ENCODE results near the gene ANKLE2.
A peak's percentile ranks its signal among the peaks of the same experiment; 100 is the strongest.
"Not testable (repeated sequence)": the region's sequence is repeated elsewhere in the genome, so short reads cannot be mapped to it uniquely, and the experiment has no call there.

Gene ANKLE2

GRCh38 chr12:132718644-132719043 lies 43.0 kb downstream of the ANKLE2 start:
- no peak for DNase-seq

DNA sequence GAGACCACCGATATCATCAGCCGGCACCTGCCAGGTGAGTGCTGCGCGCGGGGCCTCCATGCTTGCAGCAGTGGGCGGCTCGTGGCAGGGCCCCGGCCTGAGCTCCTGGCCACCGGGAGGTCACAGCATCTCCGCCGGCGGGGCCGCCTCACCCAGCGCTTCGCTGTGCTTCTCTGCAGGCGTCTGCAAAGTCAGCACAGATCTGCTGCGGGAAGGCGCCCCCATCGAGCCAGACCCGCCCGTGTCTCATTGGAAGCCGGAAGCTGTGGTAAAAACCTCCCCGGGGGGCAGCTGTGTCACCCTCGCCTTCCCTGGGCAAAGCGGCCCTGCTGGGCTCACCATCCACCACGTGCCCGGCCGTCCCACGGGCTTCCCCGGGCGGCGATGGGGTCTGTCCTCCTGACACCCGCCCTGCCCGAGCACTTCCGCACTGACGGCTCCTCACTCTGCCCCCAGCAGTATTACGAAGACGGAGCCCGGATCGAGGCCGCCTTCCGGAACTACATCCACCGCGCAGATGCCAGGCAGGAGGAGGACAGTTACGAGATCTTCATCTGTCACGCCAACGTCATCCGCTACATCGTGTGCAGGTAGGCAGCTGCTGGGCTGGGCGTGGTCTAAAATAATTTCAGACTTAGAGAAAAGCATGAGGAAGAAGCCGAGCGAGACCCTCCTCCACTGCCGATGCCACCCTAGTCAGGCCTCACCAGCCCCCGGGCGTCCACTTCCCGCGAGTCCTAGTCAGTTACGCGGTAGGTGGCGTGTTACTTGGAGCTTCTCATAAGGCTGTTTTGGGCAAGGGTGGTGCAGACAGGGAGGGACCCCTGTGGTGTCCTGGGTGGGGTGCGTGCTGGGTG lies 43.9 kb downstream of the ANKLE2 start:
- DNase-seq: no peak

DNA sequence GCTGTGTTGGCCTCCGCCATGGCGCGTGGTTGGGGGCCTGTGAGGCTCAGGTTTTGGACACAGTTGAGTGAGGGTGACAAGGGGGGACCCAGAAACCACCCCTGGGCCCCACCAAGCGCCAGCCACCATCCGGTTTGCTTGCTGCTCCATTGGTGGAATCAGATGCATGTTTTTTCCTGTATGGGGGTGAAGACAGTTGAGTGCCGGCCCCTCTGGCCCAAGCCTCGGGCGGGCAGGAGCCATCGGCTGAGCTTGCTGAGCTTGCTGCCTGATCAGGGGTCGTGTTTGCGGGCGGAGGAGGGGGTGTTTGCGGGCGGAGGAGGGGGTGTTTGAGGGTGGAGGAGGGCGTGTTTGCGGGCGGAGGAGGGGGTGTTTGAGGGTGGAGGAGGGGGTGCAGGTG lies 44.6 kb downstream of the ANKLE2 start:
- no peak for DNase-seq

- no peak for DNase-seq
Measured at GRCh38 chr12:132716356-132716755, 45.3 kb downstream of the ANKLE2 start.

DNA sequence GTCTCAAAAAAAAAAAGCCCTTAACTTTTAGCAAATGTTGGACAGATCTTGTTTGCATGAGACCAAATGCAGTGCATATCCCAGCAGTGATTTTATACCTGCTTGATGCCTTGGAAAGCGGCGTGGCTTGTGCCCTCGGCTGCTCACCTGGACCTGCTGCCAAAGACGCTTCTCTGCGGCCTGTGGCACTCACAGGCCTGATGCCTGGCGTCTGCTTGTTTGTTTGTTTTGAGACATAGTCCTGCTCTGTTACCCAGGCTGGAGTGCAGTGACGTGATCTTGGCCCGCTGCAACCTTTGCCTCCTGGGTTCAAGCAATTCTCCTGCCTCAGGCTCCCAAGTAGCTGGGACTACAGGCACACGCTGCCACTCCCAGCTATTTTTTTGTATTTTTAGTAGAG lies 45.8 kb downstream of the ANKLE2 start:
- no peak for DNase-seq

DNA sequence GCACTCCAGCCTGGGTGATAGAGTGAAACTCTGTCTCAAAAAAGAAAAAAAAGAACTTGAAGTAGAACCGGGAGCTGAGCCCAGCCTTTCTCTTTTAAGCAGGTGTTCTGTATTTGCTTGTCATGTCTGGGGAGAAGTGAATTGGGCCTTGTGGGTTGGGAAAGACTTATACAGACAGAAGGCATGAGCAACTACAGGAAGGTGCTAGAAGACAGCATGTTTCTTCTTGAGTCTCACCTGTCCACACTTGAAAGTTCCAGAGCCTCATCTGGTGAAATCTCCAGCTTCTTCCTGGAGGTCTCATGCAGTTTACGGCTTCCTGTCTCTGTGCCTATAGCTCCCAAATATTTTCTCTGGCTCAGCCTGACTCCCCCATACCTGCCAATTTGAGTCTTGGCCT lies 48.5 kb downstream of the ANKLE2 start:
- DNase-seq: no peak

GRCh38 chr12:132711080-132711843 lies 50.4 kb downstream of the ANKLE2 start:
- DNase-seq: peak; percentile 19

DNA sequence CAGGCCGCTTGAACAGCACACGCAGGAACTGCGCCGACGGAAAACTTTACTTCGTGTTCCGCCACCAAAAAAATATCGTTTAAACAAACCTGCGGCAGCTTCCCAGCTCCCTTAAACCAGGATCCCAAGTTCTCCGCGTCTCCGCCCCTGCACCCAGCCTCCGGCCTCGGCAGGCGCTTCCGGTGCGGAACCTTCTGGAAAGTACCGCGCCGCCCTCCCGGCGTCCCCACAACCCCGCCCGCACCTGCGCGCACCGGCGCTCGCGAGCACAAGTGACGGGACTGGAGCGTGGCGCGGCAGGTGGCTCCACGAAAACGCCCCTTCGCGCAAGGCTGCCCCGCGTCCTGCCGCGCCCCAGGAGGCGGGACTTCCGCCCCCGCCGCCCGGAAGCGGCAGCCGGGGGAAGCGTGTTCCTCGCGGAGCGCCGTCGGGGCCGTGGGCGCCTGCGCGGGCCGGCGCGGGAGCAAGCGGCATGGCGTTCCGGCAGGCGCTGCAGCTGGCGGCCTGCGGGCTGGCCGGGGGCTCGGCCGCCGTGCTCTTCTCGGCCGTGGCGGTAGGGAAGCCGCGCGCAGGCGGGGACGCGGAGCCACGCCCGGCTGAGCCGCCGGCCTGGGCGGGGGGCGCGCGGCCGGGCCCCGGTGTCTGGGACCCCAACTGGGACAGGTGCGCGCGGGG lies 51.1 kb downstream of the ANKLE2 start, which contains the start of gene PGAM5:
Gene PGAM5 (plus strand): TSS at position 438 of the 675 bp plus-strand sequence. CDS start 35 bp downstream, at position 473.
- DNase-seq: peak; percentile 95

DNA sequence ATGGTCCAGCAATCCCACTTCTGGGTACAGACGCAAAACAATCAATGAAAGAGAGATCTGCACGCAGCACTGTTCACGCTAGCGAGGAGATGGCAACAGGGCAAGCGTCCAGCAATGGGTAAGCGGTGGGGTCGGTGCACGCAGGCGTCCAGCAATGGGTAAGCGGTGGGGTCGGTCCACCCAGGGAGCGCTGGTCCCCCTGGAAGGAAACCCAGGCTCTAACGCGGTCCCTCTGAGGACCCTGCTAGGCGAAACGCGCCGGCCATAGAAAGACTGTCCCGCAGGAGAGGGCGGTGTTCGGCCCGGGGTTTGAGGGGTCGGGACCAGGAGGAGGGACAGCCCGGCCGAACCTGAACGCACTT lies 51.6 kb downstream of the ANKLE2 start:
- DNase-seq: no peak

DNA sequence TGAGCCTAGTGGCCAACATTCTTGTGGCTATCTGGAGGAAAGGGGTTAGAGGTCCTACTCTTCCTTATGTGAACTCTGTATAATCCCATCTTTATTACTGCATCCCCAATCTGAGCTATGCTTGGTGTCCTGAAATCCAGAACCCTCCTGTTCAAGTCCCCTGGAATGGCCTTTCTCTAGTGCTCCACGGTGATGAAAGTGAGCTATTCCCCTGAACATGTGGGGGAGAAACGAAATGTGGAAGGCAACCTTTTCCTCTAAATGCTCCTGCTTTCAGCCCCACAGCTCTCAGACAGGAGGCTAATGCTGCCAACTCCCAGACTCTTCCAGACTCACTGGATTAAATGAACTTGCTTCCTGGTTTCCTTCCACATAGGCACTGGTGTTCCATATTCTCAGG lies 53.5 kb downstream of the ANKLE2 start:
- no peak for DNase-seq

- no peak for DNase-seq
Measured at GRCh38 chr12:132707241-132707640, 54.4 kb downstream of the ANKLE2 start.

GRCh38 chr12:132703641-132704040 lies 58.0 kb downstream of the ANKLE2 start:
- DNase-seq: no peak

- DNase-seq: no peak
Measured at GRCh38 chr12:132702640-132703039, 59.0 kb downstream of the ANKLE2 start.

- no peak for DNase-seq
Measured at GRCh38 chr12:132700212-132700822, 61.3 kb downstream of the ANKLE2 start.

GRCh38 chr12:132698341-132698740 lies 63.3 kb downstream of the ANKLE2 start:
- no peak for DNase-seq

GRCh38 chr12:132695431-132695830 lies 66.2 kb downstream of the ANKLE2 start:
- no peak for DNase-seq

DNA sequence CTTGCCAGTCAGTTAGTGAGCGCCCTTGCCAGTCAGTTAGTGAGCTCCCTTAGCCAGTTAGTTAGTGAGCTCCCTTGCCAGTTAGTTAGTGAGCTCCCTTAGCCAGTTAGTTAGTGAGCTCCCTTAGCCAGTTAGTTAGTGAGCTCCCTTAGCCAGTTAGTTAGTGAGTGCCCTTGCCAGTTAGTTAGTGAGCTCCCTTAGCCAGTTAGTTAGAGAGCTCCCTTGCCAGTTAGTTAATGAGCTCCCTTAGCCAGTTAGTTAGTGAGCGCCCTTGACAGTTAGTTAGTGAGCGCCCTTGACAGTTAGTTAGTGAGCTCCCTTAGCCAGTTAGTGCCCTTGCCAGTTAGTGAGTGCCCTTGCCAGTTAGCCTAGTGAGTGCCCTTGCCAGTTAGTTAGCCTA lies 66.7 kb downstream of the ANKLE2 start:
- not testable (repeated sequence) for DNase-seq

DNA sequence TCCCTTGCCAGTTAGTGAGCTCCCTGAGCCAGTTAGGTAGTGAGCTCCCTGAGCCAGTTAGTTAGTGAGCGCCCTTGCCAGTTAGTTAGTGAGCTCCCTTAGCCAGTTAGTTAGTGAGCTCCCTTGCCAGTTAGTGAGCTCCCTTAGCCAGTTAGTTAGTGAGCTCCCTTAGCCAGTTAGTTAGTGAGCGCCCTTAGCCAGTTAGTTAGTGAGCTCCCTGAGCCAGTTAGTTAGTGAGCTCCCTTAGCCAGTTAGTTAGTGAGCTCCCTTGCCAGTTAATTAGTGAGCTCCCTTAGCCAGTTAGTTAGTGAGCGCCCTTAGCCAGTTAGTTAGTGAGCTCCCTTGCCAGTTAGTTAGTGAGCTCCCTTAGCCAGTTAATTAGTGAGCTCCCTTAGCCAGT lies 69.6 kb downstream of the ANKLE2 start:
- not testable (repeated sequence) for DNase-seq

DNA sequence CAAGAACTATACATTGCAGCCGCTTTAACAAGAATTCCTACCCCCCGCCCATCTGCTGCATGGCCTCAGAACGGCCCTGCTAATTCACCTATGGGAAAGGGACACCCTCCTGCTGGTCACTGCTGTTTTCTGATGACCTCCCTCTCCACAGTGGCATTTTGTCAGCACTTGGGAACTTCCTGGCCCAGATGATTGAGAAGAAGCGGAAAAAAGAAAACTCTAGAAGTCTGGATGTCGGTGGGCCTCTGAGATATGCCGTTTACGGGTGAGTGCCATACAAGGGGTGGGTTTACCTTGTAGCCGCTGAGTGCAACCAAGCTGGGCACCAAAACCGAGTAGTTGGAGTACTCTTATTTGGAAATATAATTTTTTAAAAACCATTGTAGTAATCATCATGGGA lies 71.5 kb downstream of the ANKLE2 start:
- DNase-seq: no peak

DNA sequence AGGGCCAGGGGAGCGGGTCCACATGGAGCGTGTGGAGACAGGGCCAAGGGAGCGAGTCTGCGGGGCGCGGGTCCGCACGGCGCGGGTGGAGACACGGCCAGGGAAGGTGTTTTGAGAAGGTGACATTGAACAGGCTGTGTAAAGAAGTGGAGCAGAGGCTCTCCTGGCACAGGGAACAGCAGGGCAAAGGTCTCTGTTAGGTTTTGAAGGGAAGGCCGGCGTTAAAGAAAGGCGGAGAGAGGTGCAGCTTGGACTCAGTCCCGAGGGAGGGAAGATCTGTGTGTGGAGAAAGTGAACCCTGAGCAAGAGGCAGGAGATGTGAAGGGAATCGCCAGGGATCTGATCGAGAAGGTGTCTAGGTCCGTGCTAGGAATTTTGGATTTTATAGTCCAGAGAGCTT lies 72.4 kb downstream of the ANKLE2 start:
- no peak for DNase-seq

DNA sequence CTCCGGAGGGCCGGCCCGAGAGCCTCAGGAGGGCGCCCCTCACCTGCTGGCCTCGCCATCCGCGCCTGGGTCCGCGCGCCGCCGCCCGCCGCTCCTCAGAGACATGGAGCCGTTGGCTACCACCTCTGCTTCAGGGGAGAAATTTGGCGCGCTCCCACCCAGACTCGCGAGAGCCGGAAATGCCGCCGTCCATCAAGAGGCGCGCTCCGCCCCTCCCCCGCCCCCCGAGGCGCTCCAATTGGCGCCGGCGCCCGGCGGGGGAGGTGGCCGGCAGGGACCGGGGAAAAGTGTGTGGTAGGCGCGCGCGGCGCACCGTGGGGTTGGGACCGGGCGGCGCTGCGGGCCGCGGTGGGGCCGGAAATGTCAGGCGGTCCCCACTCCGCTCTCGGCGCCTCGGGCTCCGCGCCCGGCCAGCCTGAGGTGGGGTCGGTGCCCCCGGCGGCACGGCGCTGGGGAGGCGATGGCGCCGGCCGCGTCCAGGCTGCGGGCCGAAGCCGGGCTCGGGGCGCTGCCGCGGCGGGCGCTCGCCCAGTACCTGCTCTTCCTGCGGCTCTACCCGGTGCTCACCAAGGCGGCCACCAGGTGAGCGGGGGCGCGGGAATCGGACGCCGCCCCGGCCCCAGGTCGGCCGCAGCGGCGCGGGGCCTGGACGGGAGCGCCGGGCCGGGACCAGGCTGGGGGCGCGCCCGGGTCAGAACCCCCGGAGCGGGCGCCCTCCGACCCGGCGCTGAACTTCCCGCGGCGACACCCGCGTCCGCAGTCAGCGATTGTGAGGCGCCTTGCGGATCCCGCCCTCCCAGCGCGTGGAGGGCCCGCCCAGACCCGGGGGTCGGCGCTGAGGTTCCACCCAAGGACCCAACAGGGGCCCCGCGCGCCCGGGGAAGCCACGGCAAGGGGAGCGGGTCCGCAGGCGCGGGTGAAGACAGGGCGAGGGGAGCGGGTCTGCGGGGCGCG lies 74.1 kb downstream of the ANKLE2 start, which contains the start of the genes POLE and PXMP2:
Gene POLE (minus strand): TSS at position 132 of the 954 bp plus-strand sequence. CDS start 27 bp downstream, at position 105.
Gene PXMP2 (plus strand): TSS at position 377 of the 954 bp plus-strand sequence. CDS start 84 bp downstream, at position 461.
- peak; percentile 95 for DNase-seq

DNA sequence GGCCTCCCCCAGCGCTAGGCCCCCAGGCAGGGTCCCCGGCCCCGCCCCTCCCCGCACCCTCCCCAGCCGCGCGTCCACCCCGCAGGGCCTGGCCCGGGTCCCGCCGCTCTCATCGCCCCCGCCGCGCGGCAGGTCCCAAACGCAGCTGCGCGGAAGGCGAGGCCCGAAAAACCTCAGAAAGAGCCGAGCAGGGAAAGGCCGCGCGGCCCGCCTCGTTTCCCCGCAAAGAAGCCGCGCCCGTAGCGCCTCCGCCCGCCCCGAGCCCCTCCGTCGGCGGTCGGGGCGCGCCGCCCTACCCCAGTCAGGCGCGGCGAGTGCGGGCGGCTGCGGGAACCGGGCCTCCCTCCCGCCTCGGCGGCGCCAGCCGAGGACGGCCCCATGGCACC lies 74.8 kb downstream of the ANKLE2 start:
- no peak for DNase-seq

Measured in CD4-positive, alpha-beta T cell treated with Interleukin-10 for 1 hour (primary cell).